KMS-11 (cell line): ENCODE measurements around the gene KIF6.

Source experiments
- H2AFZ ChIP-seq: fragments of 200-600 bp; sonication (generic); 2 replicates; pipeline ENCODE4 v1.6.1; 2016; ENCODE audit warnings: antibody characterized with exemption, mixed run types, low read depth
- H3K27ac ChIP-seq: fragments of 200-600 bp; sonication (generic); 2 replicates; pipeline ENCODE4 v1.6.1; 2016; ENCODE audit warnings: mild to moderate bottlenecking, mixed run types
- H3K27me3 ChIP-seq: fragments of 200-600 bp; sonication (generic); 2 replicates; pipeline ENCODE4 v1.6.1; 2017; ENCODE audit warnings: mild to moderate bottlenecking, low read depth, mixed run types, moderate library complexity; ENCODE audit not compliant: insufficient read depth
- H3K36me3 ChIP-seq: fragments of 200-600 bp; sonication (generic); 2 replicates; pipeline ENCODE4 v1.6.1; 2017; ENCODE audit warnings: mild to moderate bottlenecking, mixed run types; ENCODE audit not compliant: insufficient read depth
- H3K4me1 ChIP-seq: fragments of 200-600 bp; sonication (generic); 2 replicates; pipeline ENCODE4 v1.6.1; 2016; ENCODE audit warnings: mild to moderate bottlenecking, low read depth, mixed run types; ENCODE audit not compliant: poor library complexity, severe bottlenecking
- H3K4me2 ChIP-seq: fragments of 200-600 bp; sonication (generic); 2 replicates; pipeline ENCODE4 v1.7.0; 2016; ENCODE audit warnings: mild to moderate bottlenecking, mixed run types
- H3K4me3 ChIP-seq: fragments of 200-600 bp; sonication (generic); IDR thresholded peaks from 2 replicates; pipeline ENCODE4 v1.6.1; 2017; ENCODE audit warnings: low read depth, low read length, mixed read lengths; ENCODE audit not compliant: insufficient read depth
- H3K79me2 ChIP-seq: fragments of 200-600 bp; sonication (generic); 2 replicates; pipeline ENCODE4 v1.6.1; 2016; ENCODE audit warnings: low read depth, mixed run types; ENCODE audit not compliant: insufficient read depth
- H3K9ac ChIP-seq: fragments of 200-600 bp; sonication (generic); 2 replicates; pipeline ENCODE4 v1.6.1; 2016; ENCODE audit warnings: mild to moderate bottlenecking, mixed run types
- H4K20me1 ChIP-seq: fragments of 200-600 bp; sonication (generic); 2 replicates; pipeline ENCODE4 v1.6.1; 2016; ENCODE audit warnings: mild to moderate bottlenecking, mixed run types; ENCODE audit not compliant: insufficient read depth
- TF ChIP-seq, protein P1 (sequence below): fragments of 200-600 bp; sonication (generic); conservative IDR thresholded peaks from 2 replicates; pipeline ENCODE4 v1.6.1; 2017; ENCODE audit warnings: low read depth, mild to moderate bottlenecking, antibody characterized with exemption, low read length, moderate library complexity, mixed read lengths

Gene KIF6

DNA sequence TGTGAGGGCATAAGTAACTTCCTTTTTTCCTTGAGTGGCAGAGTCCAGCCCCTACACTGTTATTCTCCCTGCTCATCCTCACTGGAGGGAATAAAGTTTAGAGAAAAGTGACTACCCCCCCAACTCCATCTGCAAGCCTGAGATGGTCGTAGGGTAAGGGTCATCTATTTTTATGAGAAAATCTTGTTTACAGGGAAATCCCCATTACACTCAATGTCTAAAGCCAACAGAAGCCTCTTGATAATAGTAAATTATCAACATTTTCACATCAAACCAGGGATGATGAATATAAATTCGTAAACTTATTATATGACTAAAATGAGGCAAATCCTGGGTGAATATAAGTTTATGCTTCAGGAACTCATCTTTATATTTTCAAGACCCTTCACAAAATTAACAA, 228.8 kb downstream of the KIF6 start:
- TF ChIP-seq, protein P1, sequence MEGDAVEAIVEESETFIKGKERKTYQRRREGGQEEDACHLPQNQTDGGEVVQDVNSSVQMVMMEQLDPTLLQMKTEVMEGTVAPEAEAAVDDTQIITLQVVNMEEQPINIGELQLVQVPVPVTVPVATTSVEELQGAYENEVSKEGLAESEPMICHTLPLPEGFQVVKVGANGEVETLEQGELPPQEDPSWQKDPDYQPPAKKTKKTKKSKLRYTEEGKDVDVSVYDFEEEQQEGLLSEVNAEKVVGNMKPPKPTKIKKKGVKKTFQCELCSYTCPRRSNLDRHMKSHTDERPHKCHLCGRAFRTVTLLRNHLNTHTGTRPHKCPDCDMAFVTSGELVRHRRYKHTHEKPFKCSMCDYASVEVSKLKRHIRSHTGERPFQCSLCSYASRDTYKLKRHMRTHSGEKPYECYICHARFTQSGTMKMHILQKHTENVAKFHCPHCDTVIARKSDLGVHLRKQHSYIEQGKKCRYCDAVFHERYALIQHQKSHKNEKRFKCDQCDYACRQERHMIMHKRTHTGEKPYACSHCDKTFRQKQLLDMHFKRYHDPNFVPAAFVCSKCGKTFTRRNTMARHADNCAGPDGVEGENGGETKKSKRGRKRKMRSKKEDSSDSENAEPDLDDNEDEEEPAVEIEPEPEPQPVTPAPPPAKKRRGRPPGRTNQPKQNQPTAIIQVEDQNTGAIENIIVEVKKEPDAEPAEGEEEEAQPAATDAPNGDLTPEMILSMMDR: no peak
- Histone ChIP-seq H4K20me1 (no peaks in the 10 kb centered on the region), H3K79me2 (no peaks in the 10 kb centered on the region), H3K27me3 (no peaks in the 10 kb centered on the region), H3K9ac (no peak overlapping the region), H3K4me2 (no peak overlapping the region), H3K4me1 (no peaks in the 10 kb centered on the region), H3K4me3 (no peak overlapping the region), H3K27ac (no peak overlapping the region), H3K36me3 (no peaks in the 10 kb centered on the region), H2AFZ (no peak overlapping the region)

DNA sequence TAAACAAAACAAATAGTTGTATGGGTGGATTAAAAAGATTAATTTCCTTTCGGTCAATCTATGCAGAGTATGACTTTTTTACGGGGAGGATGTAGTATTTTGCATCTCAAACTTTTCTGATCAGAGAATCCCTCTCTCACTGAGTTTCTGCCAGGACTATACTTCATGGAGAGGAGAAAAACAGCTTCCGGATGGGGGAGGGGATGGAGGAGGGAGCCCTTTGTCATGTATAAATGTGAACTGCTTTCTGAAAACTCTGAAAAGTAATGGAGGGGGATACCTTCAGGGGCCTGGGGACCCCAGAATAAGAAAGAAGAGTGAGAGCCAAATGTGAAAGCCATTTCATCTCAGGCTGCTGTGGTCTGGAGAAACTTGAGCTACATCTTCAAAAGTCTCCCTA, 229.6 kb downstream of the KIF6 start:
- no peaks in the 10 kb centered on the region for H3K36me3 ChIP-seq
- H3K79me2 ChIP-seq: no peaks in the 10 kb centered on the region
- no peak overlapping the region for H2AFZ ChIP-seq
- H4K20me1 ChIP-seq: no peaks in the 10 kb centered on the region
- no peak overlapping the region for H3K9ac ChIP-seq
- no peaks in the 10 kb centered on the region for H3K27me3 ChIP-seq
- H3K4me1 ChIP-seq: no peaks in the 10 kb centered on the region
- H3K4me2 ChIP-seq: no peak overlapping the region
- no peak overlapping the region for H3K27ac ChIP-seq
- TF ChIP-seq, protein P1: no peak
- no peak overlapping the region for H3K4me3 ChIP-seq

- Histone ChIP-seq H3K4me1 (no peaks in the 10 kb centered on the region), H3K27ac (no peak overlapping the region), H3K27me3 (no peaks in the 10 kb centered on the region), H3K9ac (no peak overlapping the region), H3K36me3 (no peaks in the 10 kb centered on the region), H3K4me2 (no peak overlapping the region), H3K4me3 (no peak overlapping the region), H3K79me2 (no peaks in the 10 kb centered on the region), H2AFZ (no peak overlapping the region), H4K20me1 (no peaks in the 10 kb centered on the region)
- TF ChIP-seq, protein P1: no peak
These were observed 230.2 kb downstream of the KIF6 start for GRCh38 chr6:39494998-39495397.

GRCh38 chr6:39493777-39494176, 231.4 kb downstream of the KIF6 start:
- Histone ChIP-seq H3K36me3 (no peaks in the 10 kb centered on the region), H3K4me1 (no peaks in the 10 kb centered on the region), H3K4me2 (no peak overlapping the region), H3K79me2 (no peaks in the 10 kb centered on the region), H3K27me3 (no peaks in the 10 kb centered on the region), H4K20me1 (no peaks in the 10 kb centered on the region), H2AFZ (no peak overlapping the region), H3K9ac (no peak overlapping the region), H3K27ac (no peak overlapping the region), H3K4me3 (no peak overlapping the region)
- TF ChIP-seq, protein P1: no peak
